Medulla oblongata (tissue), 1 donor: Measurements from ENCODE around the gene KIF1A.
"Not testable (repeated sequence)": the region's sequence is repeated elsewhere in the genome, so short reads cannot be mapped to it uniquely, and the experiment has no call there.

Experiments
- DNase-seq: peaks from one replicate; pipeline ENCODE4 v3.0.0-alpha.2; 2015; ENCODE audit errors: extremely low spot score

The KIF1A gene

DNA sequence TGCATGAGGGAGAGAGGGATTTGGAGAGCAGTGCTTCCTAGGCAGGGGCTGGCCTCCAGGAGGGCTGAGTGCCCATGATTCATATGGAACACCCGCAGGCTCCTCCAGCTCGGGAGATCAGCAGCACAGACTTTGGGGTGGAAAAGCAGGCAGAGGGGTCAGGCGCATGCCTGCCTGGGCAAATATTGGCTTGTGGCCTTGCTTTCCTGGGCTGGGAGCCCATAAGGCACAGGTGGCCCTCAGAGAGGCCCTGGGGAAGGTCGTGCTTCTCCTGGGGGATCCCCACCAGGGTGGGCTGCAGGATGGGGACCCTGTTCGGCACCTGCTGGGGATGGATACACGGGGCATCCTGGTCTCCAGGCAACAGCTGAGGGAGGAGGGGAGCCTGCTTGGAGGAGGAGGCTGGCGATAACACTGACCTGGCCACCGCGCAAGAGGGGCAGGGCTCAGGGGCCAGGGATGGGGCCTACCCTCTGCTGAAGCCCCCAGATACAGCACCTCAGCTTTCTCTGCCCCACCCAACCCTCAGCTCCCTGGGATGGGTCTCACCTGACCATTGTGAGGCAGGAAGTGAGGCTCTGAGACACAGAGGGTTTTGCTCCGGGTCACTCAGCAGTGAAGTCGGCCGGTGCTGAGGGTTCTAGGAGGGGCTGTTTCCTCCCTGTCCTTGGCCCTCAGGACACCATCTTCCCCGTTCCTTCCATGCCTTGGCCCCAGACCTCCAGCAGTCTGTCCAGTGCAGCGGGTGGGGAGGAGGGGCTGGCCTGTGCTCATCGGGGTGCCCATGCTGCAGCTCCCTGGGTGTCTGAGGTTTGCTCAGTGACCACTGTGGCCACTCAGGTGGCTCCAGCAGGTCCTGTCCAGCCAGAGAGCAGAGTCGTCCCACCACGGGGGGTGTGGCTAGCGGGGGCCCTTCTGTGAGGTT, 116.3 kb downstream of the KIF1A start:
- DNase-seq = no peak

DNA sequence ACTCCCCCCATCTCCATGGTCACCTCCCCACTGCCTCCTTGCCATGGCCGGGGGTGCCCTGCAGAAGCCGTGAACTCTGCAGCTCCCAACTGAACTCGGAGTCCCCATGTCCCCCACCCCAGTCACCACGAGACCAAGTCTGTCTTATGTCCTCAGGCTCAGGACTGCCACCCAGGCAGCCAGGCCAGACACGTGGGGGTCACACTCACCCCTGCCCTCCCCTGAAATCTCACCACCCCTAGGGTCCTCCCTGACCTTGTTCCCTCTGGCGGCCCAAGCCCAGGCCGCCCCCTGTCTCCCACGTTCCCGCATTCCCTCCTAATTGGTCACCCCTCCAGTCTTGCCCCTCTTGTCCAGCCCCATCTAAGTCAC, 117.4 kb downstream of the KIF1A start:
- DNase-seq = no peak

DNA sequence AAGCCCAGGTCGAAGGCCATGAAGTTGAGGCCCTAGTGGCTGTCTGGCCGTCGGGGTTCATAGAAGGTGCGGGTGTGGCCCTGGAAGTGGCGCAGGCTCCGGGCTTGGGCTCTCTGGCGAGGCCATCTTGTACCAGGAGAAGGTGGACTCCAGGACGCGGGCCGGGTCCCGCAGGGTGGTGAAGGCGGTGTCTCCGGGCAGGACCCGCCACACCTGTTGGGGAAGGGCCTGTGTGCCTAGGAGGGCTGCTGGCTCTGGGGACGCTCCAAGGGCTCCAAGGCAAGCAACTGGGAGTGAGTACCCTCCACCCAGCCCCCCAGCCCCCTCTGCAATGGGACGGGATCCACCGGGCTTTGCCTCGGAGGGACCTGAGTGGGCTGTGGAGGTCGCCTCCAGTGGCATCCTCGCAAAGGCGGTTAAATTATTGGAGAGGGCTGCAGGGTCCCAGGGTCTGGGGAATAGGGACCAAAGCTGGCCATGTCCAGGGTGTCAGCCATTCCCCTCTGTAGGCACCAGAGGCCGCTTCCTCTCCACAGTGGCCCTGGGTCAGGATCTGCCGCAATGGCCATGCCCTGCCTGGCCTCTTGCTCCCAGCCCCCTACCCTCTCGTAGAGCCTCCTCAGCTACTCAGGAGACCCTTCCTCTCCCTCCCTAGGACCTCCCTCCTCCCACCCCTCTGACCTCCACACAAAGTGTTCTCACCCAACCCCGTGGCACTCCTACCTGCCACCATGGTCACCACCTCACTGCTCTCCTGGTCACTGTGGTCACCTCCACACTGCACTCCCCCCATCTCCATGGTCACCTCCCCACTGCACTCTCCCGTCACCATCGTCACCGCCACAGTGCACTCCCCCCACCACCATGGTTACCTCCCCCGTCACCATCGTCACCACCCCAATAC, 118.0 kb downstream of the KIF1A start:
- no peak for DNase-seq

DNA sequence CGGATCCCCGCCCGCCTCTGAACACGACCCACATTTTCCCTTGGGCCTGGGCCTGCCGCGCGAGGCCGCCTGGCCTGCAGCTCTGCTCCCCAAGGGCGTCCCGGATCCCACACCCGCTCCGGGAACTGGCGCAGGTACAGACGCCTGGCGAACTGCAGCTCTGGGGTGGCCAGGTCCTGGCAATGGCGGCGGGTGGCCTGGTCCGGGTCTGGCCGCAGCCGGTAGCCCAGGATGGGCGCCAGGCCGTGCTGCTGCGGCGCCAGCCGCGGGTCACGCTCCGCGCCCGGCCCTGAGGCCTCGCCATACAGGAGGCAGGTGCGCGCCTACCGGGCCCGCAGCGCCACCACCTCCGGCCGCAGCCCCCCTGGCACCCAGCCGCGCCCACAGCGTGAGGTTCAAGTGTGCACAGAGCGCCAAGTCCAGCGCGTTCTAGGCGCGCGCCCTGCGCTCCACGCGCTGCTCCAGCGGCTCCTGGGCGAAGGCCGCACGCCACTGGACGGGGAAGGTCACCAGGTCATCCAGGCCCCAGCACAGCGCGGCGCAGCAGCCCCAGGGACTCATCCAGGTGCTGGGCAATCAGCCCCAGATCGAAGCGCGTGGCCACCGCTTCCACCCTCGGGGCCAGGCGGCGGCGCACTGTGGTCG, 118.8 kb downstream of the KIF1A start:
- no peak for DNase-seq

DNA sequence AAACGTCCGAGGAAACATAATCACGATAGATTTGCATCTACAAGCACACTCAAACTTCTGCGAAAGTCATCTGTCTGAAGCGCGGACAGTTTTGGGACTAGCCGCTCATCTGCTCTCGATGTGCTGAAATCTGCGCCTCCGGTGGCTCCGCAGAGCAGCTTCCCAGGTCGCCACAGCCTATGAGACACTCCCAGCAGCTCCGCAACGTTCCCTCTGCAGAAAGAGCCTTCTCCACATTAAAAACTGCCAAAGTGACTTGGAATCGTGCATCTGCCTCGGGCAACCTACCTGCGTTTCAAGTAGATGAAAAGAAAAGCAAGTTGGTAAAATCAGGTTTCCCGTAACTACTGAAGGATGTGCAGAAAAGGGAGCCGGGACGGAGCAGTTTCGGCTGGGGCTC, 119.4 kb downstream of the KIF1A start:
- DNase-seq = not testable (repeated sequence)

DNA sequence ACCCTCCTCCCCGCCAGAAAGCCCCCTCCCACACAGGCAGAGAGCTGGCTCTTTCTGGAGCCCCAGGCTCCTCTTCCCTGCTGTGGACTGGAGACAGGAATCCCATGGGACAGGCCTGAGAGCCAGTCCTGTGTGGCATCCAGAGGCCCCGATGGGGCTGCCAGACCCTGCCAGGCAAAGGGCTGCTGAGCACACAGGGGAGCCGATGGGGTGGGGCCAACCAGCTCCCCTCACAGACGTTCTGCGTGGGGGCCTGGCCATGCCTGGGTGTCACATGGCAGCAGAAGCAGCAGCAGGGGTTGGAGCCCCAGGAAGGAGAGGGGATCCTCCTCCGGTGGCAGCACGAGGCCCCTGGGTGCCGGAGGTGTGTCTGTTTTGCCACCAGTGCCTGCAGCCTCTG, 120.2 kb downstream of the KIF1A start:
- not testable (repeated sequence) for DNase-seq

DNA sequence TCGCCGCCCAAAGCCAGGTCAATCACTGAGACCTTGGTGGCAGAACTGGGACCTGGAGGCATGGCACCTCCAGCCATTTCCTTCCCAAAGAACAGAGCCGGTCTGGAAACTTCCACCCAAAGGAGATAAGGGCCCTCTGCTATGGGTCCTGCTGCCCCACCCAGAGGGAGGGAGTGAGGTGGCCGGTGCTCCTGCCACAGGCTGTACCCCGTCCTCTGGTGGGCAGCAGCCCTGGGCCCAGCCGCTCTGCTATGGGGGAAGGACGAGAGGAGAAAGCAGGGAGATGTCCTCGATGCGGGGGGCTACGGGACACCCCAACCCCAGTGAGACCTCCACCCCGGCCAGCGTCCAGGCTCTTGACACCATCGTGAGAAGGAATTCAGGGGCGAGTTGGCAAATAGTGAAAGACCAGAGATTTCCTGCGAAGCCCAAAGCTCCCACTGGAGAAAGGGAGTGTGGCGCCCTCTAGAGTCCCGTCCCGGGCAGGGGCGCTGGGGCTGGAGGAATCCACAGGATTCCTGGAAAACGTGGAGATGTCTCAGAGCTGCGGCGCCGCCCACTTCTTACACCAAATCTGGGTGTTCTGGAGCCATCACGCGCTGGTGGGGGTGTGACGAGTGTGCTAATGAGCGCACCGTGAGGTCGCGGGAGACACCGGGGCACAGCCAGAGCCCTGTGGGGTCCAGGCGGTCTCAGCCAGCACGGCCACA, 121.0 kb downstream of the KIF1A start:
- DNase-seq = not testable (repeated sequence)

DNA sequence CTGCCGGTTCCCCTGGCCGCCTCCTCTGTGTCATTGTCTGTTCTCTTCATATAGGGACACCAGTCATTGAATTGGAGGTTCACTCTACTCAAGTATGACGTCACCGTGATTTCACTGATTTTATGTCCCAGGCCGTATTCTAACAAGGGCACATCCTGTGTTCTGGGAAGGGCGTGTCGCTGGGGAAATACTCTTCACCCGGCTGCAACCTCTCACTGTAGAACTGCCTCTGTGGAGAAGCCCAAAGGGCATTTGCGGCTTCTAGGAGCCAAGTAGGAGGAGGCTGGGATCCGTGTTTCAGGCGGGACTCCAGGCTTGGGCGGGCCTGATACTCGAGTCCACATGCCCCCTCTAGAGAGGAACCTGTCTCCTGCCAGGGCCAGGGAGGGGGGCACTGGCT, 123.5 kb downstream of the KIF1A start:
- DNase-seq = not testable (repeated sequence)

DNA sequence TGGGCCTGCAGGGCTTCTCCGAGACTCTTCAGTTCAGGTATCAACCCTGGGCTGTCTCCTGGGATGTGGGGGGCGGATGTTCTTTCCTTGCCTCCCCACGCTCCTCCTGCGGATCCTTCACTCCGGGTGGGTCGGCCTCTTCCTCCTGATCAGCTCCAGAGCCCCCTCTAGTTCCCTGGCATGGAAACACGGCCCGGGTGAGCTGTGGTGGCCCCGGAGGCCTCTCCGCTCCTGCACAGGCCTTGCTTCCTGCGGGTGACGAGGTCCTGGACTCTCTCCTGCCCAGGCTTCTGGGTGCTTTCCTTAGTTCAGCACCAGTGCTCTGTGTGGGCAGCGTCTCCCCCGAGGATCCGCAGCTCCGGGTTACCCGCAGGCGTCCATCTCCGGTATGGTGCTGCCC, 124.4 kb downstream of the KIF1A start:
- DNase-seq = not testable (repeated sequence)

DNA sequence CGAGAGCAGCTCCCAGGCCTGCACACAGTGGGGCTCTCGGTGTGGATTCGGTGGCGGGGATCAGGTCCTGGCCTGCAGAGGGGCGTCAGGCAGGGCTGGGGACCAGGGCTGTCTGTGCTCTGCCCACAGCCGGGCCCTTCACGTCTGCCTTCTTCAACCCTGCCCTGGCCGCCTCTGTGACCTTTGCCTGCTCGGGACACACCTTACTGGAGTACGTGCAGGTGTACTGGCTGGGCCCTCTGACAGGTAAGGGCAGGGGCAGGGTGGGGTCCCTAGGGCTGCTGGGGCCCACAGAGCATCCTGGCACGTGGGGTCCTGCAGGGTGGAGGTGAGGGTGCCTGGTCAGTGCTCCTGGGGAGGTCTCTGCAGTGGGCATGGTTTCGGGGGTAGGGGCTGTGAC, 125.7 kb downstream of the KIF1A start:
- not testable (repeated sequence) for DNase-seq

DNA sequence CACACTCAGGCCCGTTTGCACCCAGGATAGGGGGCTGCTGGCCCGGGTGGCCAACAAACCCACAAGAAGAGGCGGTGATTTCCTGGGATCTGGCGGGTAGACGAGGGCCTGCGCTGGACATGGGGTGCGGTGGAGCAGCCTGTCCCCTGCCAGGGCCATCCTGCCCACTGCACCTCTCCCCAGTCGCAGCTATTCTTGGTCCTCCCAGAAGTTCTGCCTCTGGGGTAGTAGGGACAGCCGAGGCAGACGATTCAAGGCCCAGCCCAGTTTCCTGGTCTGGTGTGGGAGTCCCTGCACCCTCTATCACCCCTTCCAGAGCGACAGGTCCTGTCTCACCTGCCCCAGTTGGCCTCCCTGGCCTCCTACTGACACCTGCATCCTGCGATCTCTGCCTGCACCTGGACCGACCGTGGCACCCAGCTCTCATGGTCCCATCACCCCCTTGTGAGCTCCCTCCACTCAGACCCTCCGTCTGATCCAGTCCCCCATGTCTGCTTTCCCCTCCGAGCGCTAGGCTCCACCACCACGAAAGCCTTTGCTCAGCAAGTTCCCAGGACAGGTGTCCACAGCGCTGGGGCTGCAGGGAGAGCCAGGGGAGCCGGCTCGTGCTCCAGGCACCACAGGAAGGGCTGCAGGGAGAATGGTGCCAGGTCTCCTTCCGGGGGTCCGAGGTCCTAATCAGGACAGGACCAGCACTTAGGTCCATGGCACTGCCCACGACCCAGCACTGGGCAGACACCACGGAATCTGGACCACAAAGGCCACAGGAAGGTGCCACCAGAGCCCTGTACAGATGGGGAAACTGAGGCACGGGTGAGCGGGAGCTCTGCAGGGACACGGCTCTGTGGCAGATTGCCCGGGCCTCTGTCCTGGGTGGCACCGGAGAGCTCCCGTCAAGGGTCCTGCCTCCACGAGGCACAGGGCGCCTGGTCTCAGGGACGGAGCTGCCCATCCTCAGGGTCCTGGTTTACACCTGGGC, 127.1 kb downstream of the KIF1A start:
- not testable (repeated sequence) for DNase-seq

DNA sequence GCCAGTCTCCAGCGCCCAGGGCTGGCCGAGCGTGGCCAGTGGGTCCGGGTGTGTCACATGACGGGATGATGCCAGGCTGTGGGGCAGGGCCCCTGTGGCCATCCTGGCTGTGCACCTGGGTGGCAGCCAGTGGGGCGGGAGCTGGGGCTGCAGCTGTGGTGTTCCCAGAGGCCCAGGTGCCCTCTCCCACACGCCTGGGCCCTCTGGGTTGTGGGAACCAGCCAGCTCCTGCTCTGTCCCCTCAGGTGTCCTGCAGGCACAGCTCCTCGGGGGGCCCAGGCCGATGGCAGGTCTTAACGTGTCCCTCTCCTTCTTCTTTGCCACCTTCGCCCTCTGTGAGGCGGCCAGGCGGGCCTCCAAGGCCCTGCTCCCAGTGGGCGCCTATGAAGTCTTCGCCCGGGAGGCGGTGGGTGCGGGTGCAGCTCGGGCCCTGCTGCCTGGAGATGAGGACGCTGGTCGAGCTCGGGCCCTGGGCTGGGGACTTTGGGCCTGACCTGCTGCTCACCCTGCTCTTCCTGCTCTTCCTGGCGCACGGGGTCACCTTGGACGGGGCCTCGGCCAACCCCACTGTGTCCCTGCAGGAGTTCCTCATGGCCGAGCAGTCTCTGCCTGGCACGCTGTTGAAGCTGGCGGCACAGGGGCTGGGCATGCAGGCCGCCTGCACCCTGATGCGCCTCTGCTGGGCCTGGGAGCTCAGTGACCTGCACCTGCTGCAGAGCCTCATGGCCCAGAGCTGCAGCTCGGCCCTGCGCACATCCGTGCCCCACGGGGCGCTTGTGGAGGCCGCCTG, 128.2 kb downstream of the KIF1A start, which contains the start of gene AQP12A:
AQP12A (plus strand) TSS at position 236 of the 790 bp plus-strand sequence; CDS start at position 284, 48 bp downstream.
- not testable (repeated sequence) for DNase-seq

DNA sequence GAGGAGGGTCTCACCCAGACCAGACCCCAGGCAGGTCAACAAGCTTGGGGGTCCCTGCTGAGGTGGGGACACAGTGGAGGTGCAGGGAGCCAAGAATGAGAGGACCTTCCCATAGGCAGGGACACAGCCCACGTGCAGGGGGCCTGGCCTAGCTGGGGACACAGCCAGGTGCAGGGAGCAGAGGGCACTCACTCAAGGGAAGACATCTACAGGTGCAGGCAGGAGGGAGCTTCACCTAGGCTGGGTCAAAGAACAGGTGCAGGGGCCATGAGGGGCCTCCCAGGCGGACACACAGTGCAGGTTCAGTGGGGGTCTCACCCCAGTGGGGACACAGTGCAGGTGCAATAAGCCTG, 129.0 kb downstream of the KIF1A start:
- not testable (repeated sequence) for DNase-seq

DNA sequence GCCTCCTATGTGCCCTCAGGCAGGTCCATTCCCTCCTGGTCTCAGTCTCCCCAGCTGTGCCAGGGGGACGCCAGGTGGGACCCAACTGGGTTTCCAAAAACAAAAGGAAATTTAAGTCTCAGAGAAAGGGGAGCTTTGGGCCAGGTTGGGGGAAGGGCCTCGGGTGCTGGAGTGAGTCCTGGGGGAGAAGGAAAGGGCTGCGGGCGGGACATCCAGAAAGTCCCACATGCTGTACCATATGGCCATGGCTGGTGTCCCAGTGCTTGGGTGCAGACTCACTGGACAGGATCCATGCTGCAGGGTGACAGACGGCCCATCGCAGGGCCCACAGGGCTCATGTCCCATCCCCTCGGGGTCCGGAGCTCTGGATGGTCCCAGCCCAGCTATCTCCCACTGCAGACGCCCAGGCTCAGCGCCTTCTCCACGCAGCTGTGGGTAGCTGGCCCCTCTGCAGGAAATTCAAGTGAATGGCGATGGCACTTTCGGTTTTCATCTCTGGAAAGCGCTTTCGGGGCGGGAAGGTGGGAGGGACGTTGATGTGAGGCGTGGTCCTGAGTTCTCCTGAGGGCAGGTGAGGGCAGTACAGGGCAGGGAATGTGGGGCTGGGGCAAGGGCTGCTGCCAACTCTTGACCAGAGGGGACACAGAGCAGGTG, 129.5 kb downstream of the KIF1A start:
- DNase-seq = not testable (repeated sequence)

DNA sequence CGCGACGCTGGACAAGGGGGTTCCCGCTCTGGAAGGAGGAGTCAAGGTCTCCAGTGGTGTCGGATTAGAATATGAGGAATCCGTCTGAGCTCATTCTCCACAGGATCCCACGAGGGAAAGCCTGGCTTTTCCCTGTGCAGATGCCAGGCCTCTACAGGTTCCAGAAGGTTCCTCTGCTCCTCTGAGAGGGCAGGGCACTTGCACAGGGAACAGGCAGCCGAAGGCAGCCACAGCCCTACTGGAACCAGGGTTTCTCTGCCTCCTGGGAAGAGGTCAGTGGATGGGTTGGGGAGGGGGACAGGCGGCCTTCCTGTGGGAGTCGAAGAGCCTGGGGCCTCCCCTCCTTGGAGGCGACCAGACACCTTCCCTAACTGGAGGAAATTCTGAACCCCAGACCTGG, 130.0 kb downstream of the KIF1A start:
- DNase-seq = no peak

DNA sequence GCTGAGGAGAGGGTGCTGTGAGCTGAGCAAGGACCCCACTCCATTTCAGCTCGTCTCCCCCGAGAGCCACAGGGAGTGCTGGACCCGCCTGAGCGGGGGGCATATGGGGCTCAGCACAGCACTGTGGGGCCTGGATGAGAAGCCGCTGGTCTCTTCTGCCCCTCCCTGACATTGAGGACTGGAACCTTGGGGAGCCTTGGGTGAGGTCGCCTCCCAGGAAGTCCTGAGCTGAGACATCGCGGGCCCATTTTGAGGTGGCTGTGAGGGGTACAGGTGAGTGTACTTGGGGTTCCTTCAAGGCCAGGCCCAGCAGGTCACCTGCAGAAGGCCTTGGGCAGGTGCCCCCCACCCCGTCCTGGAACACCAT, 131.5 kb downstream of the KIF1A start:
- DNase-seq = no peak

DNA sequence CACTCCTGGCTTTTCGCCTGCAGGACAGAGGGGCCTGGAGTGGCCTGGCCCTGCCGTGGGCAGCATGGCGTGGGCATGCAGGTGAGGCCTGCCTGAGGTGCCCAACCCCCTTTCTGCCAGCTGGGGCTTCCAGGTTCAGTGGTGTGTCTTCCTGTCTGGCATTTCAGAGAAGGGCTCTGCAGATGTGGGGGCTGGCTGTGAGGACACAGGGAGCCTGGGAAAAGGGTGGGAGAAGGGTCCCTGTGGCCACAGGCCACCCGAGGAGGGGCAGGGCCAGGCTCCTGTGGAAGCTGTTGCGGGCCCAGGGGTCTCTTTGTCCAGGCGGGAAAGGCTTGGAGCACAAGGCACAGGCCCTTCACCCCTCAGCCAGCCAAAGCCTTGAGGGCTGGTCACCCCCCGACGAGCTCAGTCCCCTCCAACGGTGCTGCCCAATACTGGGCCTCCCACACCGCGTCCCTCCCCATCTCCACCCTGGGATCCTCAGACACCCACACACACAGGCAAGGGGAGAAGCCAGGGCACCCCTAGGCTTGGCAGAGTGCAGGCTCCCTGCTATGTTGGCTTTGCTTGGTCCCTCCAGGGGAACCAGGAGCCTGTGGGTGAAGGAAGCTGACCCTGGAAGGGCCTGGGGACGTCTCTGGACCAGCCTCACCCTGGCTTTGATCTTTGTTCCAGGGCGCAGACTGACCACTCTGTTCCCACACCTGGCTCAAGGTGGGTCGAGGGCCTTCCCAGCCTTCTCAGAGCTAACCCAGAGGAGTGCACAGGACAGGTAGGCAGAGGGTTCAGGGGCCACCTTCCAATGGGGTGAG, 132.1 kb downstream of the KIF1A start:
- DNase-seq = no peak
